SK-N-SH treated with all-trans-retinoic acid at 6 μM for 48 hours (cell line): ENCODE data around the gene ERRFI1.

Source experiments
- ATAC-seq: fragments of 200-7000 bp; cut with Tn5 transposase; 3 replicates; pipeline ENCODE4 v1.9.1; 2020; ENCODE audit warnings: mild to moderate bottlenecking, moderate library complexity
- ARNTL ChIP-seq: fragments of 450-650 bp; formaldehyde crosslinking; IDR thresholded peaks from 2 replicates; pipeline ENCODE4 v1.5.0; 2020; ENCODE audit warnings: low read depth, mild to moderate bottlenecking, moderate library complexity, borderline replicate concordance
- BACH2 ChIP-seq: fragments of 250-450 bp; sonication (Bioruptor Pico); IDR thresholded peaks from 2 replicates; pipeline ENCODE4 v1.9.0; 2021; ENCODE audit warnings: mild to moderate bottlenecking, borderline replicate concordance
- CSDC2 ChIP-seq: fragments of 250-450 bp; sonication (Bioruptor Pico); IDR thresholded peaks from 2 replicates; pipeline ENCODE4 v1.5.0; 2020; ENCODE audit warnings: mild to moderate bottlenecking, moderate library complexity
- ESRRG ChIP-seq: fragments of 250-450 bp; sonication (Bioruptor Pico); IDR thresholded peaks from 2 replicates; pipeline ENCODE4 v1.6.1; 2021; ENCODE audit warnings: mild to moderate bottlenecking
- GLIS3 ChIP-seq: fragments of 250-450 bp; sonication (Bioruptor Pico); IDR thresholded peaks from 2 replicates; pipeline ENCODE4 v1.5.0; 2020; ENCODE audit warnings: mild to moderate bottlenecking, moderate library complexity
- ISL1 ChIP-seq: fragments of 250-450 bp; sonication (Bioruptor Pico); IDR thresholded peaks from 2 replicates; pipeline ENCODE4 v2.1.2; 2022; ENCODE audit warnings: mild to moderate bottlenecking, moderate library complexity
- PPARA ChIP-seq: fragments of 250-450 bp; sonication (Bioruptor Pico); IDR thresholded peaks from 2 replicates; pipeline ENCODE4 v1.5.0; 2020; ENCODE audit warnings: mild to moderate bottlenecking, borderline replicate concordance
- RARB ChIP-seq: fragments of 250-450 bp; sonication (Bioruptor Pico); IDR thresholded peaks from 2 replicates; pipeline ENCODE4 v1.8.0; 2021; ENCODE audit warnings: mild to moderate bottlenecking, moderate library complexity
- SNAI2 ChIP-seq: fragments of 250-450 bp; sonication (Bioruptor Pico); IDR thresholded peaks from 2 replicates; pipeline ENCODE4 v1.5.0; 2020; ENCODE audit warnings: mild to moderate bottlenecking, moderate library complexity
- TCF4 ChIP-seq: fragments of 250-450 bp; sonication (Bioruptor Pico); IDR thresholded peaks from 2 replicates; pipeline ENCODE4 v1.8.0; 2021; ENCODE audit warnings: mild to moderate bottlenecking, moderate library complexity, borderline replicate concordance
- TOX ChIP-seq: fragments of 250-450 bp; sonication (Bioruptor Pico); IDR thresholded peaks from 2 replicates; pipeline ENCODE4 v1.8.0; 2021; ENCODE audit warnings: mild to moderate bottlenecking, moderate library complexity, borderline replicate concordance
- ZC3H10 ChIP-seq: fragments of 250-450 bp; sonication (Bioruptor Pico); IDR thresholded peaks from 2 replicates; pipeline ENCODE4 v1.5.1; 2021; ENCODE audit warnings: mild to moderate bottlenecking, moderate library complexity
- ZFP3 ChIP-seq: fragments of 250-450 bp; sonication (Bioruptor Pico); IDR thresholded peaks from 2 replicates; pipeline ENCODE4 v1.5.0; 2020; ENCODE audit warnings: mild to moderate bottlenecking, moderate library complexity
- ZFP30 ChIP-seq: fragments of 450-650 bp; formaldehyde crosslinking; IDR thresholded peaks from 2 replicates; pipeline ENCODE4 v1.5.0; 2022; ENCODE audit warnings: mild to moderate bottlenecking, moderate library complexity
- ZNF565 ChIP-seq: fragments of 450-650 bp; formaldehyde crosslinking; conservative IDR thresholded peaks from 2 replicates; pipeline ENCODE4 v1.5.0; 2020; ENCODE audit warnings: low read depth, mild to moderate bottlenecking, moderate library complexity
- ZNF70 ChIP-seq: fragments of 450-650 bp; formaldehyde crosslinking; IDR thresholded peaks from 2 replicates; pipeline ENCODE4 v1.5.0; 2020; ENCODE audit warnings: mild to moderate bottlenecking, moderate library complexity
- ZNF8 ChIP-seq: fragments of 450-650 bp; formaldehyde crosslinking; IDR thresholded peaks from 2 replicates; pipeline ENCODE4 v1.5.0; 2020; ENCODE audit warnings: mild to moderate bottlenecking, moderate library complexity
- TF ChIP-seq, protein P1 (sequence below): fragments of 250-450 bp; sonication (Bioruptor Pico); IDR thresholded peaks from 2 replicates; pipeline ENCODE4 v1.5.1; 2021; ENCODE audit warnings: mild to moderate bottlenecking, moderate library complexity
- TF ChIP-seq, protein P2 (sequence below): fragments of 250-450 bp; sonication (Bioruptor Pico); IDR thresholded peaks from 2 replicates; pipeline ENCODE4 v1.8.0; 2021; ENCODE audit warnings: low read depth, mild to moderate bottlenecking, moderate library complexity, borderline replicate concordance
- TF ChIP-seq, protein P3 (sequence below): fragments of 250-450 bp; sonication (Bioruptor Pico); IDR thresholded peaks from 2 replicates; pipeline ENCODE4 v1.5.0; 2020; ENCODE audit warnings: mild to moderate bottlenecking, moderate library complexity

The ERRFI1 gene

DNA sequence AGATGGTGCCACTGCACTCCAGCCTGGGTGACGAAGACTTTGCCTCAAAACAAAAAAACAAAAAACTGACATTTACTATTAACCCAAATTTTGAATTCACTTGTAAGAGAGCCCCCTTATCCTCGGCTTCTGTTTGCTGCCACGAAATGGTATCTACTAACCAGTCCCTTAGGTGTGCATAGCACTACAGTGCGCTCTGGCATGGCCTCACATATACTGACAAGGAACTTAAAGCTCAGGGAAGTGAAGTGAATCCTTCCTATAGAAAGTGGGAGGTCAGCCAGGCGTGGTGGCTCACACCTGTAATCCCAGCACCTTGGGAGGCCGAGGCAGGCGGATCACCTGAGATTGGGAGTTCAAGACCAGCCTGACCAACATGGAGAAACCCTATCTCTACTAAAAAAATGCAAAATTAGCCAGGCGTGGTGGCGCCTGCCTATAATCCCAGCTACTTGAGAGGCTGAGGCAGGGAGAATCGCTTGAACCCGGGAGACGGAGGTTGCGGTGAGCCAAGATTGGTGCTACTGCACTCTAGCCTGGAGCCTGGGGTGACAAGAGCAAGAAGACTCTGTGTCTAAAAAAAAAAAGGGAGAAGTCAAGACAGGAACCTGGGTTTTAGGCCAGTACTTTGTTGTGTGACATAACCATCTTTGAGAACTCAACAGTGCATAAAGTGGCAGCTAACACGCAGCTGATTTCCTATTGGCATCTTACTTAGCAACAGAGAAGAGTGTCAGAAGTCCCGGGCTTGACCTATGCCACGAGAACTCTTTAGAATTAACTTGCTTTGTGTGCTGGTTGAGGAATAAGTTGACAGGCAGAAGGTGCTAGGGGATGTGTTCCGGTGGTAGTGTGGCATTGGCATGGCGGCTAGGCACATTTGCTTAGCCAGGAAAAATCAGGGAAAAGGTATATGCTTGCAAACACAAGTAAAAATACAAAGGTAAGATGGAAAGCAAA is 16.8 kb downstream of the ERRFI1 start:
- TF ChIP-seq CSDC2 (no peak), ISL1 (no peak), RARB (CRISPR knock-in tag) (no peak), ZNF70 (CRISPR knock-in tag) (no peak), TOX (CRISPR knock-in tag) (no peak), SNAI2 (CRISPR knock-in tag) (no peak)
- TF ChIP-seq, protein P1, sequence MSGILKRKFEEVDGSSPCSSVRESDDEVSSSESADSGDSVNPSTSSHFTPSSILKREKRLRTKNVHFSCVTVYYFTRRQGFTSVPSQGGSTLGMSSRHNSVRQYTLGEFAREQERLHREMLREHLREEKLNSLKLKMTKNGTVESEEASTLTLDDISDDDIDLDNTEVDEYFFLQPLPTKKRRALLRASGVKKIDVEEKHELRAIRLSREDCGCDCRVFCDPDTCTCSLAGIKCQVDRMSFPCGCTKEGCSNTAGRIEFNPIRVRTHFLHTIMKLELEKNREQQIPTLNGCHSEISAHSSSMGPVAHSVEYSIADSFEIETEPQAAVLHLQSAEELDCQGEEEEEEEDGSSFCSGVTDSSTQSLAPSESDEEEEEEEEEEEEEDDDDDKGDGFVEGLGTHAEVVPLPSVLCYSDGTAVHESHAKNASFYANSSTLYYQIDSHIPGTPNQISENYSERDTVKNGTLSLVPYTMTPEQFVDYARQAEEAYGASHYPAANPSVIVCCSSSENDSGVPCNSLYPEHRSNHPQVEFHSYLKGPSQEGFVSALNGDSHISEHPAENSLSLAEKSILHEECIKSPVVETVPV (CRISPR knock-in tag) = no peak
- no peak for ATAC-seq

GRCh38 chr1:8006037-8006963 is 19.8 kb downstream of the ERRFI1 start:
- no peak for ATAC-seq
- TF ChIP-seq ISL1 (no peak), ZFP30 (CRISPR knock-in tag) (no peak), SNAI2 (CRISPR knock-in tag) (no peak), BACH2 (CRISPR knock-in tag) (no peak), ZNF70 (CRISPR knock-in tag) (no peak), ARNTL (CRISPR knock-in tag) (no peak), TCF4 (CRISPR knock-in tag) (no peak), ZC3H10 (no peak), TOX (CRISPR knock-in tag) (no peak), RARB (CRISPR knock-in tag) (no peak), CSDC2 (no peak), GLIS3 (no peak), ESRRG (no peak), PPARA (CRISPR knock-in tag) (no peak), ZFP3 (CRISPR knock-in tag) (no peak), ZNF565 (CRISPR knock-in tag) (no peak), ZNF8 (CRISPR knock-in tag) (no peak)
- TF ChIP-seq, protein P2, sequence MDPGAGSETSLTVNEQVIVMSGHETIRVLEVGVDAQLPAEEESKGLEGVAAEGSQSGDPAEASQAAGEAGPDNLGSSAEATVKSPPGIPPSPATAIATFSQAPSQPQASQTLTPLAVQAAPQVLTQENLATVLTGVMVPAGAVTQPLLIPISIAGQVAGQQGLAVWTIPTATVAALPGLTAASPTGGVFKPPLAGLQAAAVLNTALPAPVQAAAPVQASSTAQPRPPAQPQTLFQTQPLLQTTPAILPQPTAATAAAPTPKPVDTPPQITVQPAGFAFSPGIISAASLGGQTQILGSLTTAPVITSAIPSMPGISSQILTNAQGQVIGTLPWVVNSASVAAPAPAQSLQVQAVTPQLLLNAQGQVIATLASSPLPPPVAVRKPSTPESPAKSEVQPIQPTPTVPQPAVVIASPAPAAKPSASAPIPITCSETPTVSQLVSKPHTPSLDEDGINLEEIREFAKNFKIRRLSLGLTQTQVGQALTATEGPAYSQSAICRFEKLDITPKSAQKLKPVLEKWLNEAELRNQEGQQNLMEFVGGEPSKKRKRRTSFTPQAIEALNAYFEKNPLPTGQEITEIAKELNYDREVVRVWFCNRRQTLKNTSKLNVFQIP (CRISPR knock-in tag) = no peak
- TF ChIP-seq, protein P1 (CRISPR knock-in tag) = no peak
- TF ChIP-seq, protein P3, sequence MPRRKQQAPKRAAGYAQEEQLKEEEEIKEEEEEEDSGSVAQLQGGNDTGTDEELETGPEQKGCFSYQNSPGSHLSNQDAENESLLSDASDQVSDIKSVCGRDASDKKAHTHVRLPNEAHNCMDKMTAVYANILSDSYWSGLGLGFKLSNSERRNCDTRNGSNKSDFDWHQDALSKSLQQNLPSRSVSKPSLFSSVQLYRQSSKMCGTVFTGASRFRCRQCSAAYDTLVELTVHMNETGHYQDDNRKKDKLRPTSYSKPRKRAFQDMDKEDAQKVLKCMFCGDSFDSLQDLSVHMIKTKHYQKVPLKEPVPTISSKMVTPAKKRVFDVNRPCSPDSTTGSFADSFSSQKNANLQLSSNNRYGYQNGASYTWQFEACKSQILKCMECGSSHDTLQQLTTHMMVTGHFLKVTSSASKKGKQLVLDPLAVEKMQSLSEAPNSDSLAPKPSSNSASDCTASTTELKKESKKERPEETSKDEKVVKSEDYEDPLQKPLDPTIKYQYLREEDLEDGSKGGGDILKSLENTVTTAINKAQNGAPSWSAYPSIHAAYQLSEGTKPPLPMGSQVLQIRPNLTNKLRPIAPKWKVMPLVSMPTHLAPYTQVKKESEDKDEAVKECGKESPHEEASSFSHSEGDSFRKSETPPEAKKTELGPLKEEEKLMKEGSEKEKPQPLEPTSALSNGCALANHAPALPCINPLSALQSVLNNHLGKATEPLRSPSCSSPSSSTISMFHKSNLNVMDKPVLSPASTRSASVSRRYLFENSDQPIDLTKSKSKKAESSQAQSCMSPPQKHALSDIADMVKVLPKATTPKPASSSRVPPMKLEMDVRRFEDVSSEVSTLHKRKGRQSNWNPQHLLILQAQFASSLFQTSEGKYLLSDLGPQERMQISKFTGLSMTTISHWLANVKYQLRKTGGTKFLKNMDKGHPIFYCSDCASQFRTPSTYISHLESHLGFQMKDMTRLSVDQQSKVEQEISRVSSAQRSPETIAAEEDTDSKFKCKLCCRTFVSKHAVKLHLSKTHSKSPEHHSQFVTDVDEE (CRISPR knock-in tag) = no peak
